AG09309 (cell line): ENCODE measurements around the gene PIBF1.
A peak's percentile ranks its signal among the peaks of the same experiment; 100 is the strongest.
"Not testable (repeated sequence)": the region's sequence is repeated elsewhere in the genome, so short reads cannot be mapped to it uniquely, and the experiment has no call there.

Source experiments
- DNase-seq: peaks from one replicate; pipeline ENCODE4 v3.0.0-alpha.2; 2010; ENCODE audit warnings: low read depth
- H3K4me3 ChIP-seq: 2 replicates; pipeline ENCODE4 v1.5.1; 2011; ENCODE audit warnings: mild to moderate bottlenecking, low read depth, low read length, moderate library complexity; ENCODE audit not compliant: control insufficient read depth
- CTCF ChIP-seq: IDR thresholded peaks from 2 replicates; pipeline ENCODE4 v1.5.1; 2011; ENCODE audit warnings: mild to moderate bottlenecking, low read depth, low read length, inconsistent platforms; ENCODE audit not compliant: insufficient read depth, control insufficient read depth; ENCODE audit errors: missing control alignments

PIBF1 gene

GRCh38 chr13:72792640-72793039 is 10.7 kb downstream of the PIBF1 start:
- H3K4me3 ChIP-seq: no peak overlapping the region
- DNase-seq: no peak
- no peak for TF ChIP-seq CTCF

GRCh38 chr13:72798817-72799216 is 16.9 kb downstream of the PIBF1 start:
- no peak for DNase-seq
- TF ChIP-seq CTCF: no peak
- no peak overlapping the region for H3K4me3 ChIP-seq

GRCh38 chr13:72804301-72804700 is 22.4 kb downstream of the PIBF1 start:
- no peak for TF ChIP-seq CTCF
- no peak overlapping the region for H3K4me3 ChIP-seq
- no peak for DNase-seq

GRCh38 chr13:72805676-72806346 is 23.9 kb downstream of the PIBF1 start:
- no peak for TF ChIP-seq CTCF
- DNase-seq: no peak
- no peak overlapping the region for H3K4me3 ChIP-seq

- not testable (repeated sequence) for H3K4me3 ChIP-seq, DNase-seq
Measured at GRCh38 chr13:72806514-72806913, 24.6 kb downstream of the PIBF1 start.

GRCh38 chr13:72808917-72809500 is 27.1 kb downstream of the PIBF1 start:
- no peak overlapping the region for H3K4me3 ChIP-seq
- peak; percentile 22 for TF ChIP-seq CTCF
- DNase-seq: no peak

- H3K4me3 ChIP-seq: no peak overlapping the region
- peak; percentile 21 for DNase-seq
- no peak for TF ChIP-seq CTCF
Measured at GRCh38 chr13:72820156-72820897, 38.4 kb downstream of the PIBF1 start.
